Ovary (tissue), 9 donors: ENCODE data around the gene TRIO. TPM values are rescaled to one million over a fixed set of nuclear protein-coding genes. Genes with fewer than 3 reads are reported as not detected.

ENCODE experiments used
- DNase-seq, 5 donors: peaks; one replicate each; pipeline ENCODE4 v3.0.0-alpha.2; 2019 to 2020
- H3K27ac ChIP-seq, 2 donors: fragments of 200-600 bp; one replicate each; pipeline versions ENCODE4 v1.5.1 to v1.8.0; 2019 to 2022
- H3K27me3 ChIP-seq: fragments of 200-600 bp; one replicate; pipeline ENCODE4 v1.8.0; 2022
- H3K36me3 ChIP-seq: fragments of 200-600 bp; sonication (generic); one replicate; pipeline ENCODE4 v1.5.1; 2019
- H3K4me1 ChIP-seq: one replicate; pipeline ENCODE4 v1.8.1; 2013; ENCODE audit warnings: mild to moderate bottlenecking, moderate library complexity; ENCODE audit not compliant: insufficient read depth
- H3K4me3 ChIP-seq: fragments of 200-600 bp; sonication (generic); one replicate; pipeline ENCODE4 v1.5.1; 2017
- H3K9me3 ChIP-seq, 2 donors: fragments of 200-600 bp in 1 of 2; sonication (generic) in 1 of 2; one replicate each; pipeline versions ENCODE4 v1.5.1 to v1.8.1; 2013 to 2019; ENCODE audit warnings: mild to moderate bottlenecking in 1 of 2, moderate library complexity in 1 of 2
- CTCF ChIP-seq, 3 donors: fragments of 450-650 bp in 2 of 3; fragments of 200-600 bp in 1 of 3; IDR thresholded peaks; one replicate each; pipeline versions ENCODE4 v1.5.1 to v1.8.0; 2016 to 2022; ENCODE audit warnings: antibody characterized with exemption in 3 of 3, mild to moderate bottlenecking in 1 of 3
- EP300 ChIP-seq: sonication (generic); formaldehyde crosslinking; IDR thresholded peaks from one replicate; pipeline ENCODE4 v1.6.1; 2017; ENCODE audit warnings: antibody characterized with exemption
- POLR2A ChIP-seq: fragments of 450-650 bp; IDR thresholded peaks from one replicate; pipeline ENCODE4 v1.6.1; 2017; ENCODE audit warnings: antibody characterized with exemption, mild to moderate bottlenecking, moderate library complexity
- WGBS, 3 donors: extraction: QIAGEN DNeasy Blood & Tissue Kit in 1 of 3; methylation state at CpG; one replicate each; pipeline versions ENCODE4 v1.1.5 to v1.1.7; 2013 to 2017; 5-methylcytosine and 5-hydroxymethylcytosine counted together
- intact Hi-C, 4 donors: fragments of 100-400 bp; cut with DNase I; formaldehyde crosslinking; loops; one replicate each; pipeline versions ENCODE4 v1.11.0 to v1.15.1; 2022 to 2023
- polyA plus RNA-seq, 2 donors: library from polyadenylated mRNA; stranded (reverse); fragments of 200-250 nt in 1 of 2; fragments of 350-450 nt in 1 of 2; fragmentation: Illumina TruSeq in 1 of 2; extraction: RNeasy Lipid Tissue Mini Kit (QIAGEN cat#74804) in 1 of 2; gene quantifications; one replicate each; pipeline ENCODE4 v1.2.3, GENCODE V29; 2013 to 2014
- total RNA-seq, 7 donors: library from RNA; depleted of rRNA in 2 of 7; stranded (reverse); fragments of >200 nt in 2 of 7; fragmentation: NEBNext Ultra II Directional in 3 of 7; extraction: Animal tissue kit (Norgen Biotek cat#: 25700) in 3 of 7; gene quantifications; one replicate each; pipeline versions ENCODE4 v1.1.0 to v1.2.4, GENCODE V29; 2016 to 2023
- donor health status: DM: no; HTN: no; CAD: no; lungs with moderate emphysema.
- donor health status: DM: no; HTN: no; CAD: no.
- donor health status: Bipolar disorder and iron deficiency.
- donor health status: DM: yes; HTN: yes; CAD: no.
- donor health status: DM: no; HTN: no; CAD: no.
- donor health status: DM: yes; HTN: yes; CAD: no.

TRIO gene
- total and polyA plus RNA-seq, 9 donors, result 58.4 to 268 (median 125) TPM

- no peak for TF ChIP-seq POLR2A
- no peak for TF ChIP-seq EP300
- peak in 1 of 3 donors; percentile 17 for TF ChIP-seq CTCF (IDR thresholded peaks at IDR 0.05)
- intact Hi-C loops, result loop anchor here in 2 of 4 donors (5.0 to 10.0 kb wide), 2 partner anchors 54 to 117 kb away; partner anchors contain the start of gene TRIO (in 1 of the 2)
- Histone ChIP-seq H3K27ac (peak overlapping the region in 1 of 2 donors; percentile 1), H3K4me1 (peaks cover 18% of the 10 kb centered on the region), H3K9me3 (no peaks in the 10 kb centered on the region), H3K27me3 (no peaks in the 10 kb centered on the region), H3K36me3 (no peaks in the 10 kb centered on the region), H3K4me3 (no peak overlapping the region)
- peak in 1 of 5 donors; percentile 54 for DNase-seq
- 32 to 39% (median 34%) methylated on average over 10 to 11 of the region's 11 CpGs for WGBS, 3 donors
Measured at GRCh38 chr5:14258840-14259239, 115.7 kb downstream of the TRIO start.

- Histone ChIP-seq H3K36me3 (no peaks in the 10 kb centered on the region), H3K27me3 (no peaks in the 10 kb centered on the region), H3K4me1 (peaks cover 18% of the 10 kb centered on the region), H3K9me3 (no peaks in the 10 kb centered on the region), H3K4me3 (no peak overlapping the region), H3K27ac (no peak overlapping the region)
- DNase-seq, result no peak
- 29 to 58% (median 43%) methylated on average over 2 of the region's 2 CpGs for WGBS, 3 donors
- TF ChIP-seq POLR2A (no peak), CTCF (IDR thresholded peaks at IDR 0.05) (no peak), EP300 (no peak)
- intact Hi-C loops, result loop anchor here in 1 of 4 donors (10.0 kb wide), 1 partner anchor 116 kb away; the partner anchor contains the start of gene TRIO
Measured at GRCh38 chr5:14260637-14261036, 117.5 kb downstream of the TRIO start.

DNA sequence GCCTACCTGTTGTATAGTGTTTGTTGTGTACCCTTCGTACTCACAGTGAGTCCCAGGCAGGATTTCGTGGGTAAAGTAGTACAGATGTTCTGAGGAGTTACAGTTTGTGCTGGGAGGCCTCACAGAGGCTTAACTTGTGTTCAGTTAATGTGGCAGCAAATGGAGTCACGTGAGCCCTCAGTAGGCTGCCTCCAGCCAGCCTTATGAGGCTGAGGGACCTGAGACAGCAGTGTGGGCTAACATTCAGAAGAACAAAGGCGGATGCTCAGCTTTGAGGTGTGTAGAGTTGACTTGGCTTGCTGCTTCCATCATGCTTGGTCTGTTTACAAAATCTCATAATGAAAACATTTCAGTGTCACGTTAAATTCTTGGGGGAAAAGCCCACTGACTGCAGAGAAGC is 118.1 kb downstream of the TRIO start:
- peaks cover 21% of the 10 kb centered on the region for H3K4me1 ChIP-seq
- TF ChIP-seq POLR2A, result no peak
- no peak for TF ChIP-seq CTCF (IDR thresholded peaks at IDR 0.05)
- no peak for TF ChIP-seq EP300
- no peaks in the 10 kb centered on the region for H3K27me3 ChIP-seq
- intact Hi-C loops, result loop anchor here in 1 of 4 donors (10.0 kb wide), 1 partner anchor 116 kb away; the partner anchor contains the start of gene TRIO
- no peaks in the 10 kb centered on the region for H3K36me3 ChIP-seq
- DNase-seq, result no peak
- H3K4me3 ChIP-seq, result no peak overlapping the region
- no peak overlapping the region for H3K27ac ChIP-seq
- 78 to 83% (median 79%) methylated on average over 5 of the region's 5 CpGs for WGBS, 3 donors
- no peaks in the 10 kb centered on the region for H3K9me3 ChIP-seq

GRCh38 chr5:14261856-14262611 is 118.9 kb downstream of the TRIO start:
- no peak for DNase-seq
- H3K27ac ChIP-seq, result no peak overlapping the region
- H3K4me1 ChIP-seq, result peaks cover 17% of the 10 kb centered on the region
- H3K36me3 ChIP-seq, result no peaks in the 10 kb centered on the region
- TF ChIP-seq CTCF (IDR thresholded peaks at IDR 0.05), result no peak
- no peak for TF ChIP-seq EP300
- no peak for TF ChIP-seq POLR2A
- no peak overlapping the region for H3K4me3 ChIP-seq
- WGBS, 3 donors, result 89 to 90% (median 89%) methylated on average over 12 of the region's 12 CpGs
- intact Hi-C loops, result loop anchor here in 1 of 4 donors (10.0 kb wide), 1 partner anchor 117 kb away; the partner anchor contains the start of gene TRIO
- no peaks in the 10 kb centered on the region for H3K27me3 ChIP-seq
- H3K9me3 ChIP-seq, result no peaks in the 10 kb centered on the region
